GM18867 (cell line): ENCODE results near the gene NXPH2.

Experiments
- ATAC-seq: cut with Tn5 transposase; IDR thresholded peaks from one replicate; pipeline ENCODE4 v1.9.1; 2021; ENCODE audit warnings: mild to moderate bottlenecking, moderate library complexity; ENCODE audit not compliant: unreplicated experiment

The NXPH2 gene

GRCh38 chr2:138640921-138641676 is 139.1 kb downstream of the NXPH2 start:
- ATAC-seq = peak; percentile 62

GRCh38 chr2:138637686-138638085 is 142.5 kb downstream of the NXPH2 start:
- ATAC-seq = no peak

- no peak for ATAC-seq
These were observed 143.1 kb downstream of the NXPH2 start for GRCh38 chr2:138637061-138637460.

GRCh38 chr2:138633049-138633448 is 147.1 kb downstream of the NXPH2 start:
- ATAC-seq = no peak

- ATAC-seq = no peak
These were observed 148.0 kb downstream of the NXPH2 start for GRCh38 chr2:138632066-138632620.

- no peak for ATAC-seq
These were observed 150.0 kb downstream of the NXPH2 start for GRCh38 chr2:138630164-138630563.

GRCh38 chr2:138626148-138626547 is 154.0 kb downstream of the NXPH2 start:
- ATAC-seq = no peak

GRCh38 chr2:138622613-138623012 is 157.6 kb downstream of the NXPH2 start:
- no peak for ATAC-seq

GRCh38 chr2:138621139-138621538 is 159.1 kb downstream of the NXPH2 start:
- no peak for ATAC-seq

GRCh38 chr2:138620431-138620830 is 159.8 kb downstream of the NXPH2 start:
- no peak for ATAC-seq
